ENCODE measurements around the gene C19orf12.

GRCh38 chr19:29662604-29663404 is 52.3 kb downstream of the C19orf12 start:
- no peak for TF ChIP-seq EP300 (IDR thresholded peaks at IDR 0.05)
- peak in 1 of 2 donors; percentile 42 for TF ChIP-seq POLR2AphosphoS5 (IDR thresholded peaks at IDR 0.05)
- no peak for TF ChIP-seq CTCF (IDR thresholded peaks at IDR 0.05)
- no peak for TF ChIP-seq POLR2A (IDR thresholded peaks at IDR 0.05)

Data from upper lobe of left lung (tissue), 4 donors.